Ecto neural progenitor cell (in vitro differentiated cells): ENCODE results near the gene ZNF77.
"Not testable (repeated sequence)": the region's sequence is repeated elsewhere in the genome, so short reads cannot be mapped to it uniquely, and the experiment has no call there.

Source experiments
- DNase-seq: peaks from one replicate; pipeline ENCODE4 v3.0.0-alpha.2; 2018; ENCODE audit warnings: low spot score

ZNF77 gene

GRCh38 chr19:2917275-2918184 lies 27.2 kb downstream of the ZNF77 start:
- no peak for DNase-seq

- no peak for DNase-seq
Measured at GRCh38 chr19:2912306-2912705, 32.5 kb downstream of the ZNF77 start.

DNA sequence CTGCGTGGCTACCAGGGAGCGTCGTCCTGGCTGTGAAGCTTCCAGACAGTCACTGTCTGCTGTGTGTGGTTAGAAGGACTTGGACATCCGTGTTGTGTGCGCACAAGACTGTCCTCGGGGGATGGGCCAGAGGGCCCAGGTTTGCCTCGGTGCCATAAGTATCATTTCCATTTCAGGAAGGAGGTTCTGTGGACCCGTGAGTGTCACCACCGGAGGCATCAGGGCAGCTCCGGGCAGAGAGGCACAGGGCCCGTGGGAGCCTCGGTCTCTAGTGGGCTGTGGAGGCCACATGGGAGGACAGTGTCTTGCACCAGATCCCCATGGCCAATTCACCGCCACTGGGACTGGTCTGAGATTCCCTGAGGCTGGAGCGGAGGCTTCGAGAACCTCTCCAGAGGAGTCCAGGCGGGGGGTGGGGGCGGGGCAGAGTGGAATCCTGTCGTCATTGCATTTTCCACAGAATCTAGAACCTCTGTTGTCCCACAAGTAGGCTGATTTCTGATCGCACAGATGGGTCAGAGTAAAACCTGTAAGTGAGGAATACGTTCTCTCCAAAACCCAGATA lies 38.1 kb downstream of the ZNF77 start:
- DNase-seq = no peak

GRCh38 chr19:2905918-2906519 lies 38.8 kb downstream of the ZNF77 start:
- no peak for DNase-seq

- not testable (repeated sequence) for DNase-seq
Measured at GRCh38 chr19:2903326-2903725, 41.4 kb downstream of the ZNF77 start.

DNA sequence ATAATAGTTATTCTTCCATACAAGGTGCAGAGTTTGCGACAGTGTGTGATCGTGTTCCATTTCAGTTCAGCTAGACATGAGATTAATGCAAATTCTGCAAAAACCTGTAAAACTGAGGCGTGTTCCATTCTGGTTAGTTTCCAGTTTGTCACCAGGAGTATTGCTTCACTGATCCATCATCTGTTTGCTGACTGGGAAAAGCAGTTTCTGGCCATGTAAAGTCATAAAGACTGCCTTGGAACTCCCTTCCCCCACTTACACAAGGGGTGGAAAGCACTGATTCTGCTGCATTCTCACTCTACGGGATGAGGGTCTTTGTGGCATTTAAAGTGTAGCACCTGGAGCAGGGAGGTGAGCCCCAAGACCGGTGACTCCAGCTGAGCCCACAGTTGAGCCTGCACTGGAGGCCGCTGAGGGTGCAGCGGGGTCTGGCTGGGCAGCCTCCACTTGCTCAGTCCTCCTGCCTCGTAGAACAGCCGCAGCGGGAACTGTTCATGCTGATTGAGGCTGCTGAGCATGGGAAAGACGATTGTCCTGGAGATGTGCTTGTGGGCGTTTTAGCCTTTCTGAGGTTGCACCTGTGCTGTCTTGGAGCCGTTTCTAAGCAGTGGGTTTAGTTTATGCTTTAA lies 42.1 kb downstream of the ZNF77 start:
- DNase-seq = no peak

GRCh38 chr19:2900296-2901252 lies 44.2 kb downstream of the ZNF77 start, which contains the start of gene ZNF57:
Gene ZNF57, plus strand, starts transcription at chr19:2900928. Its CDS starts 118 bp downstream, at chr19:2901046.
- DNase-seq = peak; percentile 99

DNA sequence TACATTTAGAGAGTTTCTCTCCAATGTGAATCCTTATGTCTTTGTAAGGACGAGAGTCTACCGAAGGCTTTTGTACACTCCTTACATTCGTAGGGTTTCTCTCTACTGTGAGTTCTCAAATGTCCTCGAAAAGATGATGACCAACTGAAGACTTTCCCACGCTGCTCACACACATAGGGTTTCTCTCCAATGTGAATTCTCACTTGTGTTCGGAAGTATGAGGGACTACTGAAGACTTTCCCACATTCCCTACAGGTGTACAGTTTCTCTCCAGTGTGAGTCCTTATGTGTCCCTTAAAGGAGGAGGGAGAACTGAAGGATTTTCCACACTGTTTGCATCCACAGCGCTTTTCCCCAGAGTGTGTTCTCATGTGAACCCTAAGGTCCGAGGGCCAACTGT lies 48.1 kb downstream of the ZNF77 start:
- no peak for DNase-seq

- not testable (repeated sequence) for DNase-seq
Measured at GRCh38 chr19:2890531-2890930, 54.2 kb downstream of the ZNF77 start.

DNA sequence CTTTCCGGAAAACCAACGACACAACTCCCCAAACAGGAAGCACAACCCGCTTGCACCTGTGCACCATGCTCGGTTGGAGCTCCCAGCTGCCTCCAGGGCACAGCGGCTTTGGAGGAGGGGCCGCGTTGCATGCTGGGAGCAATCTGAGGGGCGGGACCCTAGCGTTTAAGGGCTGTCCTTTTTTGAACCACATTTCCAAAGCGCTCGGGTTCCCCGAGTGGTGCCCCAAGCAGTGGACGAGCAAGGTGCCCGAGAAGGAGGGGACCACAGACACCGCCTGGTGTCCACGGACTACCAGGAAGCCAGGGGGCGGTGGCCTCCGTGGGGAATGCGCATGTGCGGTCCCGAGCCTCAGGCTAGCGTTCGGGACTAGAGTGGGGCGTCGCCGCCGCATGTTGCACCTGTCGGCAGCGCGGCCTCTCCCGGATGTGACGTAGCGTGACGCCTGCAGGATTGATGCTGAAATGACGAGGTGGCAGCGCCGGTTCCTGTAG lies 56.0 kb downstream of the ZNF77 start:
- DNase-seq = no peak

DNA sequence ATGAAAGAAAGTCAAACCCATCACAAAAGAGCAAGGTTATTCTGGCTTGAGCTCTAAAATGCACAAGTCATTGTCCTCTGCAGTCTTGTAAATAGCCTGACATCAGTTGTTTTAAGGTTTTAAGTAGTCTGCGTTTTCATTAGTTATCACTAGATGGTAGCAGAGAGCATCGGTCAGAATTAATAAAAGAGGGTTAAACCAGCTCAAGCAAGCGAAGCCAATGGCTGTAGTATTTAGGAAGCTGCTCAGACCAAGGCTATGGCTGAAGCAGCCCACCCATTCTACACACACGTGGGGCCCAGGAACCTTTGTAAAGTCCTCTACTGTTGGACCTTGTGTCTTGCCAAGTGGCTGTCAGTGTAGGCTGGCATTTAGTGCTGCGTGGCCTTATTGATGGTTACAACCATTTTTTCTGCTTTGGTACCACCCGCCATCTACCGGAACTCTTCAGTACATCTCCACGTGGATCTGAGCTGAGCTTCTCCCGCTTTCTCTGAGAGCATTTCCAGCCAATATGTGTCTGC lies 57.3 kb downstream of the ZNF77 start:
- no peak for DNase-seq

DNA sequence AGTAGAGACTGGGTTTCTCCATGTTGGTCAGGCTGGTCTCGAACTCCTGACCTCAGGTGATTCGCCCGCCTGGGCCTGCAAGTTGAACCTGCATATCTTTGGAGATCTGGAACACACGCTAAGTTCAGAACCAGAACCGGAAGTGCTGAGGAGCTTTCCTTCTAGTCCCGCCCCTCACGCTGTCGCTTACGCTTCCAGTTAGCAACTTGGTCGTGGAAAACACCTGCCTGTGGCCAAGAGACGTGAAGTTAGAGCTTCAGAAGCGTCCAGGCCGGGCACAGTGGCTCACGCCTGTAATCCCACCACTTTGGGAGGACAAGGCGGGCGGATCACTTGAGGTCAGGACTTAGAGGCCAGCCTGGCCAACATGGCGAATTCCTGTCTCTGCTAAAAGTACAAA lies 59.0 kb downstream of the ZNF77 start:
- no peak for DNase-seq

DNA sequence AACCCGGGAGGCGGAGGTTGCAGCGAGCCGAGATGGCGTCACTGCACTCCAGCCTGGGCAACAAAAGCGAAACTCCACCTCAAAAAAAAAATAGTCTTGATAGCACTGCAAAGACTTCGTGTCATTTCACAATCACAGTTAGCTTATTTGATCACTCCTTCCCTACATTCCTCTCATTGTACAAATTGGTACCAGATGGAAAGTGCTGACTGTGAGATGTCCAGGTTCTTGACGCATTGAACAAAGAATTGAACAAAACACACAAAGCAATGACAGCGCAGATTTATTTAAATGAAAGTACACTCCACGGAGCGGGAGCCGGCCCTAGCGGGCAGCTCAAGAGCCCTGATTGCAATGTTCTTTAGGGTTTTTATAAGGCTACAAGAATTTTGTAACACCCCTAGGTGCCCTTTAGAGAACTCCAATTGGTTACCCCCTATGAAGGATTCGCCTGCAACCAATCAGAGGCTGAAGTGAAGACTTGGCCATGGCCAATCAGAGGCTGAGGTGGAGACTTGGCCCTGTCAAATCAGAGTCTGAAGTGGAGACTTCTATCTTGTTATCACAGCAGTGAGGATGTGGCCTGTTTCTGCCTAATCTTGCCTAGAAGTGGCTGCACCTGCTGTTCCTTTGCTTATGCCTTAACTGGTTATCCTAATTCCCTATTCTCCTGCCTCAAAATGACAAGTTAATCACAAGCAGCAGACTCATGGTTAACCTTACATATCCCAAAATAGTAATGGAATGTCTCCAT lies 60.9 kb downstream of the ZNF77 start:
- DNase-seq = no peak
